ENCODE results near the gene AKT1. TPM values are rescaled to one million over a fixed set of nuclear protein-coding genes. Genes with fewer than 3 reads are reported as not detected.

Gene AKT1
- total and polyA plus RNA-seq, 2 of the 4 experiments (the other 2 are of a cell fraction): 193 to 221 TPM

- H2BK20ac ChIP-seq (ENCODE audit: low read depth, low read length): no peak overlapping the region
- DNase-seq: peak; percentile 66
- peak overlapping the region; percentile 99 for H2AK9ac ChIP-seq (replicated peaks; ENCODE audit: low read depth, low read length, poor library complexity)
- H4K5ac ChIP-seq (ENCODE audit: low read depth, low read length): no peak overlapping the region
- TF ChIP-seq RCOR1 (IDR thresholded peaks at IDR 0.05; ENCODE audit: insufficient replicate concordance, low read length): no peak
- TF ChIP-seq MXI1 (IDR thresholded peaks at IDR 0.05; ENCODE audit: borderline replicate concordance, low read depth, low read length): peak; percentile 54; the same call in 1 of the 2 replicates
- TF ChIP-seq MAZ (IDR thresholded peaks at IDR 0.05; ENCODE audit: borderline replicate concordance, low read depth, low read length): peak; percentile 53
- dilution Hi-C loops (cut with HindIII; ENCODE audit: low sequenced_read_pairs, unreplicated experiment): no loop called here
- H3K9ac ChIP-seq (ENCODE audit: low read depth, low read length): peak overlapping the region; percentile 88
- peak overlapping the region; percentile 76 for H3K4ac ChIP-seq (ENCODE audit: low read depth, low read length)
- peak overlapping the region; percentile 70; the same call in 1 of the 2 replicates for H3K56ac ChIP-seq (ENCODE audit: extremely low read depth, insufficient read depth, low read length)
- ChIA-PET CTCF (no interaction called here), POLR2A (ENCODE audit: unreplicated experiment) (no interaction called here)
- peak overlapping the region; percentile 49 for H2BK5ac ChIP-seq (ENCODE audit: low read depth, low read length, poor library complexity, severe bottlenecking)
- ATAC-seq (ENCODE audit: low read depth): peak; percentile 57
- peaks cover 21% of the 10 kb centered on the region for H3K4me1 ChIP-seq (ENCODE audit: control insufficient read depth, insufficient read depth, low read length)
- no peak overlapping the region for H2BK120ac ChIP-seq (ENCODE audit: low read depth, low read length)
- H4K91ac ChIP-seq (ENCODE audit: insufficient read depth, low read depth, low read length): no peak overlapping the region; the same call in 1 of the 2 replicates
- H3K27me3 ChIP-seq (ENCODE audit: control insufficient read depth, insufficient read depth, low read length): no peaks in the 10 kb centered on the region
- H4K8ac ChIP-seq (ENCODE audit: low read depth in 2 of 2, low read length in 2 of 2): peak overlapping the region in 1 of 2 experiments; percentile 17; a peak in 1 of 4 replicates
- no peaks in the 10 kb centered on the region for H3K9me3 ChIP-seq (ENCODE audit: control insufficient read depth, insufficient read depth, low read length)
- H3K79me1 ChIP-seq (ENCODE audit: low read depth in 1 of 2, low read length in 2 of 2): peaks cover 3 to 59% of the 10 kb centered on the region in 2 experiments; a peak in 3 of 4 replicates
- in situ Hi-C loops (cut with MboI; ENCODE audit: low sequenced_read_pairs): no loop called here
- H2BK15ac ChIP-seq (ENCODE audit: low read depth, low read length): no peak overlapping the region
- intact Hi-C loops (cut with micrococcal nuclease): loop anchor here (2.0 kb wide), 1 partner anchor 71 kb away; the partner anchor contains the start of gene CEP170B
- peak overlapping the region; percentile 41 for H2AK5ac ChIP-seq (ENCODE audit: low read depth, low read length)
- peak overlapping the region; percentile 73 for H3K4me2 ChIP-seq (ENCODE audit: low read depth, low read length)
- peaks cover 28% of the 10 kb centered on the region for H3K36me3 ChIP-seq (ENCODE audit: control insufficient read depth, insufficient read depth, low read length)
- H3K14ac ChIP-seq (replicated peaks; ENCODE audit: low read depth, low read length): peak overlapping the region; percentile 56; the same call in 1 of the 2 replicates
- H3K9me1 ChIP-seq (ENCODE audit: insufficient read depth, low read length): peaks cover 10% of the 10 kb centered on the region
- WGBS, 2 experiments (ENCODE audit: extremely low coverage in 2 of 2, insufficient read length in 1 of 2): 7% methylated on average over 7 of the region's 15 CpGs; no CpG with 5 or more reads in 1 of the 2 experiments
- no peak overlapping the region for H3K18ac ChIP-seq (ENCODE audit: low read depth, low read length)
- H3K4me3 ChIP-seq (ENCODE audit: insufficient read depth, low read depth, low read length): peak overlapping the region; percentile 80
- H2AFZ ChIP-seq (replicated peaks; ENCODE audit: low read length, poor library complexity): peak overlapping the region; percentile 86
- peak overlapping the region; percentile 90 for H3K23ac ChIP-seq (ENCODE audit: low read depth, low read length)
- H4K20me1 ChIP-seq (ENCODE audit: insufficient read depth, low read length): peaks cover 58% of the 10 kb centered on the region
- TSS peak; percentile 46 for BruUV-seq (replicated peaks)
- peak overlapping the region; percentile 83 for H3K27ac ChIP-seq (ENCODE audit: insufficient read depth, low read length)
These were observed 1.4 kb downstream of the AKT1 start for GRCh38 chr14:104794099-104794498.
